HL-60 (cell line): ENCODE measurements around the gene DKKL1.

ENCODE experiments used
- CTCF ChIP-seq: IDR thresholded peaks from one replicate; pipeline ENCODE4 v1.5.1; 2011; ENCODE audit warnings: low read length, control low read depth, inconsistent platforms; ENCODE audit not compliant: insufficient read depth
- POLR2AphosphoS5 ChIP-seq: IDR thresholded peaks from 2 replicates; pipeline ENCODE4 v1.6.1; 2012; ENCODE audit warnings: low read depth
- SPI1 ChIP-seq: IDR thresholded peaks from 2 replicates; pipeline ENCODE4 v1.6.1; 2012; ENCODE audit warnings: low read depth, mild to moderate bottlenecking, borderline replicate concordance

GRCh38 chr19:49338023-49338677 lies 25.5 kb upstream of the DKKL1 start:
- TF ChIP-seq CTCF (no peak), SPI1 (no peak), POLR2AphosphoS5 (no peak)
